Neural cell (in vitro differentiated cells): Measurements from ENCODE around the gene PPAN.

Source experiments
- CTCF ChIP-seq: fragments of 450-650 bp; IDR thresholded peaks from 2 replicates; pipeline ENCODE4 v1.5.1; 2014; ENCODE audit warnings: antibody characterized with exemption, mild to moderate bottlenecking, moderate library complexity; ENCODE audit not compliant: poor library complexity, severe bottlenecking
- EP300 ChIP-seq: fragments of 450-650 bp; conservative IDR thresholded peaks from 2 replicates; pipeline ENCODE4 v1.6.1; 2014; ENCODE audit warnings: antibody characterized with exemption, mild to moderate bottlenecking, moderate library complexity; ENCODE audit not compliant: poor library complexity, severe bottlenecking
- EZH2 ChIP-seq: fragments of 200-600, 300-800 bp; shearing (Covaris generic), sonication (generic); IDR thresholded peaks from 2 replicates; pipeline ENCODE4 v1.6.1; 2014; ENCODE audit warnings: antibody characterized with exemption, low read length, borderline replicate concordance, mild to moderate bottlenecking; ENCODE audit not compliant: insufficient read depth, poor library complexity, severe bottlenecking
- RAD21 ChIP-seq: fragments of 450-650 bp; conservative IDR thresholded peaks from 2 replicates; pipeline ENCODE4 v1.6.1; 2014; ENCODE audit warnings: antibody characterized with exemption, mild to moderate bottlenecking, moderate library complexity
- SMC3 ChIP-seq: fragments of 450-650 bp; conservative IDR thresholded peaks from 2 replicates; pipeline ENCODE4 v1.6.1; 2014; ENCODE audit warnings: antibody characterized with exemption, mild to moderate bottlenecking, moderate library complexity; ENCODE audit not compliant: poor library complexity

GRCh38 chr19:10126213-10126639 is 20.1 kb downstream of the PPAN start:
- TF ChIP-seq SMC3 (no peak), CTCF (no peak), EZH2 (no peak), RAD21 (no peak), EP300 (no peak)
